Endothelial cell of umbilical vein (primary cell): Measurements from ENCODE around the gene ARHGEF11.

Source experiments
- EZH2 ChIP-seq: IDR thresholded peaks from 2 replicates; pipeline ENCODE4 v1.6.1; 2012; ENCODE audit warnings: borderline replicate concordance, low read depth, mild to moderate bottlenecking, moderate library complexity, low read length, inconsistent platforms; ENCODE audit not compliant: severe bottlenecking
- JUN ChIP-seq: IDR thresholded peaks from 2 replicates; pipeline ENCODE4 v1.6.1; 2011; ENCODE audit warnings: borderline replicate concordance, low read depth; ENCODE audit not compliant: insufficient read length, insufficient read depth
- POLR2A ChIP-seq: IDR thresholded peaks from 2 replicates; pipeline ENCODE4 v1.6.1; 2012; ENCODE audit warnings: low read depth, mild to moderate bottlenecking, control low read depth, low read length
- POLR2AphosphoS5 ChIP-seq: IDR thresholded peaks from 2 replicates; pipeline ENCODE4 v1.6.1; 2012; ENCODE audit warnings: low read depth, mild to moderate bottlenecking, control low read depth, low read length, moderate library complexity; ENCODE audit not compliant: insufficient read depth
- TF ChIP-seq, protein P1 (sequence below), 2 donors: IDR thresholded peaks; 1 replicate in 1 of 2; 2 replicates in 1 of 2; pipeline ENCODE4 v1.5.1; 2011; ENCODE audit warnings: low read length in 2 of 2, mild to moderate bottlenecking in 2 of 2, moderate library complexity in 2 of 2, control low read depth in 1 of 2, inconsistent platforms in 1 of 2, low read depth in 1 of 2; ENCODE audit not compliant: insufficient read depth in 1 of 2; ENCODE audit errors: extremely low read depth in 1 of 2
- TF ChIP-seq, protein P2 (sequence below): IDR thresholded peaks from 2 replicates; pipeline ENCODE4 v1.6.1; 2011; ENCODE audit not compliant: insufficient read depth, insufficient read length

DNA sequence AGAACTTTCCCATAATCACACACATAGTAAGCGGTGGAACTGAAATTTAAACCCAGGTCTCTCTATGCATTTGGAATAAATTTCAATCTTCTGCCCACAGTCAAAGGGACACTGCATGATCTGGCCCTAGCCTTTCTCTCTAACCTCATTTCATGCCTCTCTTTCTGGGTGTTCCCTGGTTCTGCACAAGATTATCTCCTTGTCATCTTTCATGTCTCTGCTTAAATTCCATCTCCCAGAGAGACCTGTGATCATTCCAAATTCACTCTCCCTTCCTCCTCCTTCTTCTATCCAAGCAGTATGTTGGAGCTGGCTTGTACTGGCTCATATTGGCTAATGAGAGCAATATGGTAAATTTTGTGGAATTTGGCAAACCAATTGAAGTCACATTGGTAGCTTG, 31.9 kb upstream of the ARHGEF11 start:
- TF ChIP-seq, protein P1, sequence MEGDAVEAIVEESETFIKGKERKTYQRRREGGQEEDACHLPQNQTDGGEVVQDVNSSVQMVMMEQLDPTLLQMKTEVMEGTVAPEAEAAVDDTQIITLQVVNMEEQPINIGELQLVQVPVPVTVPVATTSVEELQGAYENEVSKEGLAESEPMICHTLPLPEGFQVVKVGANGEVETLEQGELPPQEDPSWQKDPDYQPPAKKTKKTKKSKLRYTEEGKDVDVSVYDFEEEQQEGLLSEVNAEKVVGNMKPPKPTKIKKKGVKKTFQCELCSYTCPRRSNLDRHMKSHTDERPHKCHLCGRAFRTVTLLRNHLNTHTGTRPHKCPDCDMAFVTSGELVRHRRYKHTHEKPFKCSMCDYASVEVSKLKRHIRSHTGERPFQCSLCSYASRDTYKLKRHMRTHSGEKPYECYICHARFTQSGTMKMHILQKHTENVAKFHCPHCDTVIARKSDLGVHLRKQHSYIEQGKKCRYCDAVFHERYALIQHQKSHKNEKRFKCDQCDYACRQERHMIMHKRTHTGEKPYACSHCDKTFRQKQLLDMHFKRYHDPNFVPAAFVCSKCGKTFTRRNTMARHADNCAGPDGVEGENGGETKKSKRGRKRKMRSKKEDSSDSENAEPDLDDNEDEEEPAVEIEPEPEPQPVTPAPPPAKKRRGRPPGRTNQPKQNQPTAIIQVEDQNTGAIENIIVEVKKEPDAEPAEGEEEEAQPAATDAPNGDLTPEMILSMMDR (IDR thresholded peaks at IDR 0.05; ENCODE audit: extremely low read depth in 1 of 2, insufficient read depth in 1 of 2, low read depth in 1 of 2, low read length in 2 of 2) = no peak
- TF ChIP-seq EZH2 = no peak
- no peak for TF ChIP-seq JUN
- TF ChIP-seq POLR2A = no peak
- TF ChIP-seq, protein P2, sequence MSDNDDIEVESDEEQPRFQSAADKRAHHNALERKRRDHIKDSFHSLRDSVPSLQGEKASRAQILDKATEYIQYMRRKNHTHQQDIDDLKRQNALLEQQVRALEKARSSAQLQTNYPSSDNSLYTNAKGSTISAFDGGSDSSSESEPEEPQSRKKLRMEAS = no peak
- no peak for TF ChIP-seq POLR2AphosphoS5
